GM10266 (cell line): Measurements from ENCODE around the gene STX12.

Experiments
- DNase-seq: peaks from one replicate; pipeline ENCODE4 v3.0.0; 2012; ENCODE audit errors: extremely low spot score
- TF ChIP-seq, protein P1 (sequence below): IDR thresholded peaks from 2 replicates; pipeline ENCODE4 v1.5.1; 2012; ENCODE audit warnings: mild to moderate bottlenecking, low read depth; ENCODE audit not compliant: control insufficient read depth, insufficient read depth; ENCODE audit errors: missing control alignments

Gene STX12

DNA sequence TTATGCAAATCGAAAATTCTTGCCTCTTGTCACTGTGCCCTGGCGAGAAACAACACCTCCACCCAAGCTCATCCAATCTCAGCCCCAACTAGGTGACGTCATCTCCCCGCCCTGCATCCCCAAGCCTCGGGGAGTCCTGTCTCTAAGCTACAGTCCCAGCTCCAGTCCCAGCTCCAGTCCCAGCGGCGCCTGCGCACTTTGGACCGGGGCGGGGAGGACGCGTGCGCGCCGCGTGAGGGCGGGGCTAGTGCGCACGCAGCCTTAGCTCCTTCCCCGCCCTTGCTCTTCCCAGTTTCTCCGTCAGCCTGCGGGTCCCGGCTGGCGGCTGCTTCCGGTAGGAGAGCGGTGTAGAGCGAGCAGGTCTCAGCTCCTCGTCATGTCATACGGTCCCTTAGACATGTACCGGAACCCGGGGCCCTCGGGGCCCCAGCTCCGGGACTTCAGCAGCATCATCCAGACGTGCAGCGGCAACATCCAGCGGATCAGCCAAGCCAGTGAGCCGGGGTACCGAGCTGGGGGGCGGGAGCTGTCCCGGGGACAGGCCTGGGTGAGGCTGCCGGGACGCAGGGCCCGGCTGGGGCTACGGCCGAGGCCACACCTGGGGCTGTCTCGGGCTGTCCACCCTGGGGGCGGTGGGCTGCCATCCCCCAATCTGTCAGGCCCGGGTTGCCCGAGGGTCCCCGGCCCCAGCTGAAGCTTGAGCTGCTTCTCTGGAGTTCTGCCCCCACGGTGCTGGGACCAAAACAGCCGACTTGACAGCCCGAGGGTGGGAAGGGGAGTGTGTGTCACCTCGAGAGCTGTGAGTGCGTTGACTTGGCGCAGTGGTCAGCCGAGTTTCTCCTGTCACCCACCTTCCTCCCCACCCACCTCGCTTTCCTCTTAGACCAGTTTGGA, at the start of gene STX12:
TSS of gene STX12 (plus strand) at position 288 of the 894 bp plus-strand sequence. CDS start at position 377, 89 bp downstream.
- TF ChIP-seq, protein P1, sequence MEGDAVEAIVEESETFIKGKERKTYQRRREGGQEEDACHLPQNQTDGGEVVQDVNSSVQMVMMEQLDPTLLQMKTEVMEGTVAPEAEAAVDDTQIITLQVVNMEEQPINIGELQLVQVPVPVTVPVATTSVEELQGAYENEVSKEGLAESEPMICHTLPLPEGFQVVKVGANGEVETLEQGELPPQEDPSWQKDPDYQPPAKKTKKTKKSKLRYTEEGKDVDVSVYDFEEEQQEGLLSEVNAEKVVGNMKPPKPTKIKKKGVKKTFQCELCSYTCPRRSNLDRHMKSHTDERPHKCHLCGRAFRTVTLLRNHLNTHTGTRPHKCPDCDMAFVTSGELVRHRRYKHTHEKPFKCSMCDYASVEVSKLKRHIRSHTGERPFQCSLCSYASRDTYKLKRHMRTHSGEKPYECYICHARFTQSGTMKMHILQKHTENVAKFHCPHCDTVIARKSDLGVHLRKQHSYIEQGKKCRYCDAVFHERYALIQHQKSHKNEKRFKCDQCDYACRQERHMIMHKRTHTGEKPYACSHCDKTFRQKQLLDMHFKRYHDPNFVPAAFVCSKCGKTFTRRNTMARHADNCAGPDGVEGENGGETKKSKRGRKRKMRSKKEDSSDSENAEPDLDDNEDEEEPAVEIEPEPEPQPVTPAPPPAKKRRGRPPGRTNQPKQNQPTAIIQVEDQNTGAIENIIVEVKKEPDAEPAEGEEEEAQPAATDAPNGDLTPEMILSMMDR: no peak
- peak; percentile 96 for DNase-seq

DNA sequence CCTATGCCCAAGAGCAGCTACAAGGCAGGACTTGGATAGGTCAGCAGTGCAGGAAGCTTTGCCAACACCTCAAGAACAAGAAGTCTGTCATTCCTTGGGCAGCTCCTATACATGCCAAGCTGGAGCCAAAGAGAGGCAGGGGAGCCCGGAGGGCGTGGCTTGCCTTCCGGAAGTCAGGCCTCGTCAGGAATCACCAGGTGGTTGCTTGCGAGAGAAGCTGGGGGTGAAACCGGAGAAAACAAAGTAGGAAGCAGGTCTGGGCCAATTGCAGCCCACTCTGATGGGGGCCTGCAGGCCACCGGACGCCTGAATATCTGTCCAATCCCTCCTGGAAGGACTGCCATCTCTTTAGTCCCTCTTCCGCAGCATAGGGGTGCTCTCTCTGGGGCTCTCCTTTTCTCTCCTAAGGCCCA, 48.1 kb upstream of the STX12 start:
- TF ChIP-seq, protein P1: no peak
- DNase-seq: no peak

DNA sequence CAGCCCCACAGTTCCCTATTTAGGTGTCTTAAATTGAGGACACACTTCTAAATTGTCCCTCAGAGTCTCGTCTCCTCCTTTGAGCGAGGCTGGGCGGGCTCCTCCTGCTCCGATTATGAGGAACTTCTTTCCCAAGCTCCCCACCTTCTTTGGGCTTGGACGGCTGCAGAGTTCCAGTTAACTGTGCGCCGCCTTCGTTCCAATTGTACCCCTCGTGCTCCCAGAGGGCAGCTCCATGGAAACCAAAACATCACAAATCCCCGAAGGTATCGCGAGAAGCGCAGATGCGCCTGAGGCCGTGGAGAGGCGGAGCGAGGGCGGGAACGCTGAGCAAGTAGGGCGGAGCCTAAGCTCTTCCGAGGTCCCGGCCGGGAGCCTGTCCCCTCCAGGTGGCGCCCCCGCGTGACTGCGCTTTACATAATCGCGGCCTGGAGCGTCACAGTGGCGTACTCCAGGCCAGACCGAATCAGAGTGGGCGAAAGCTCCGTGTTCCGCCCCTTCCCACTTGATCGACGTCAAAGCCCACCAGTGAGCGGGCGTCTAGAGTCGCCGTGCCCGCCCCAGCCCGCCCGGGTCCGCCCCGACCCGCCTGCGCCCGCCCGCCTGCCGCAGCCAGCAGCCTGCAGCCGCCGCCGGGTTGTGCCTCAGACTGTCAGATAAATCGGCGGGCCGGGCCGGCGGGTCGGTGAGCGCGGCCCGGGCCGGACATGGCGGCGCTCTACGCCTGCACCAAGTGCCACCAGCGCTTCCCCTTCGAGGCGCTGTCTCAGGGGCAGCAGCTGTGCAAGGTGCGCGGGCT, 47.4 kb upstream of the STX12 start, which contains the start of gene FAM76A:
TSS of gene FAM76A (plus strand) at position 588 of the 799 bp plus-strand sequence. CDS start at position 708, 120 bp downstream.
- peak; percentile 99 for DNase-seq
- TF ChIP-seq, protein P1: peak; percentile 62

DNA sequence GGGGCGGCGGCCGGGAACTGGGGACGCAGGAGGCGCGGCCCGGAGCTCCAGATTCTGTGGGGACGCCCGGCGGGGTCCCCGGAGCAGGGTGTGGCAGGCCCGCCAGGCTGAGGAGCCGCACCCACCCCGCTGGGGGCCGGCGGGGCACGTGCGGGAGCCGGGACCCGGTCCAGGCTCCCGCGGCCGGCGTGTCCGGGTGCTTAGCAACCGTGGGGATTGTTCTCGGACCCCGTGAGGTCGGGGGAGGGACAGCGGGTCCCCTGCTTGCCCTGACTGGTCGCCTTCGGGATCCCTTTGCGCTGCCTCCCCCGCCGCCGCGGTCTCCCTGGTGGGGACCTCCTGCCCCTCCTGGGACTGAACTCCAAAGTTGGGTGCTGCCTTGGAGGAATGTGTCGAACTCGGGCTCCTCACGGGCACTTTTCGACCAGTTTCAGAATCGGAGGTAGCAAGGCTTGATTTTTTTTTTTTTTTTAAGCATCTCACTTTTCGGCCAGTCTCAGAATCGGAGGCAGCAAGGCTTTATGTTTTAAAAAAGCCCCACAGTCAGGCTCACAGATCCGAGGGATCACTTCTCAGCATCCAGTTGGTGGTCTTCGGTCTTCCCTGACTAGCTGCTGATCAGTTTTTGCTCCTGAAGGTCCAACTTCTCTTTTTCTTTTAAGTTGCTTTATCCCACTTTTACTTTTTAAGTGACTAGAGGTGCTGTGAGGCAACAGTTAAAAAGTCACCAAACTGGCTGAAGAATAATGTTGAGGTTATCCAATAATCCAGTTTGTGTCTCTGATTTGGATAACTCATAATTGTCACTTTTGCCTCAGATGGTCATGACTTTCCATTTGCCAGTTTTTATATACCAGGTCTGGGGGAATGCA, 46.6 kb upstream of the STX12 start:
- TF ChIP-seq, protein P1: no peak
- DNase-seq: peak; percentile 77

DNA sequence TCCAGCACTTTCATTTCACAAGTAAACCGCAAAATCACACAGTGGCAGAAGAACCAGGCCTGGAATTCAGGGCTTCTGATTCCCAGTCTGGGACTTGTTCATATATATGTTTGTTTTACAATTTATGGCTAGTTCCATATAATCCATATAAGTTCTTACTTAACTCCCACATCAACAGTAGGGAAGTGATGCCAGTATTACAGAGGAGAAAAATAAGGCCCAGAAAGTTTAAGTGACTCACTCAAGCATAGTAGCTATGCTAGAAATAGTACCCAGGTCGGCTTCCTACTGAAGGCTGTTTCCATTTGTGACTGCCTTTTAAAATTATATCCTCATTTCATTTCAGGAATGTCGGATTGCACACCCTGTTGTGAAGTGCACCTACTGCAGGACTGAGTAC, 45.9 kb upstream of the STX12 start:
- TF ChIP-seq, protein P1: no peak
- no peak for DNase-seq

DNA sequence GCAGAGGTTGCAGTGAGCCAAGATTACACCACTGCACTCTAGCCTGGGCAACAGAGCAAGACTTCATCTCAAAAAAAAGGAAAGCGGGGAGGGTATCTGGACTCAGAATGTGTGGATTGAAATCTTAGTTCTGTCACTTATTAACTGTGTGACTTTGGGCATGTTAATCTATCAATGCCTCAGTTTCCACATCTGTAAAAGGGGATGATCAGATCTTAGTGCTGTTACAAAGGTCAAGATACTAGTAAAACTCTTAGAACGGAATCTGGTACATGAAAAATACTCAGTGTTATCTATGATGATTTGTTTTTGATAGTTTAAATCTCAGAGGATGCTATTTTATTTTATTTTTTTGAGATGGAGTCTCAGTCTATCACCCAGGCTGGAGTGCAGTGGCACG, 36.8 kb upstream of the STX12 start:
- DNase-seq: no peak
- TF ChIP-seq, protein P1: no peak
